ENCODE data around the gene ADAM29.

GRCh38 chr4:174871407-174871806, 46.8 kb upstream of the ADAM29 start:
- TF ChIP-seq CTCF (conservative IDR thresholded peaks at IDR 0.05; ENCODE audit: low read length) (no peak), EZH2phosphoT487 (IDR thresholded peaks at IDR 0.05; ENCODE audit: borderline replicate concordance) (no peak)

Measured in Loucy (cell line).